ENCODE data around the gene SEMA3E. TPM values are rescaled to one million over a fixed set of nuclear protein-coding genes. Genes with fewer than 3 reads are reported as not detected.

Gene SEMA3E
- total RNA-seq, 2 experiments from 2014 or later: not detected

DNA sequence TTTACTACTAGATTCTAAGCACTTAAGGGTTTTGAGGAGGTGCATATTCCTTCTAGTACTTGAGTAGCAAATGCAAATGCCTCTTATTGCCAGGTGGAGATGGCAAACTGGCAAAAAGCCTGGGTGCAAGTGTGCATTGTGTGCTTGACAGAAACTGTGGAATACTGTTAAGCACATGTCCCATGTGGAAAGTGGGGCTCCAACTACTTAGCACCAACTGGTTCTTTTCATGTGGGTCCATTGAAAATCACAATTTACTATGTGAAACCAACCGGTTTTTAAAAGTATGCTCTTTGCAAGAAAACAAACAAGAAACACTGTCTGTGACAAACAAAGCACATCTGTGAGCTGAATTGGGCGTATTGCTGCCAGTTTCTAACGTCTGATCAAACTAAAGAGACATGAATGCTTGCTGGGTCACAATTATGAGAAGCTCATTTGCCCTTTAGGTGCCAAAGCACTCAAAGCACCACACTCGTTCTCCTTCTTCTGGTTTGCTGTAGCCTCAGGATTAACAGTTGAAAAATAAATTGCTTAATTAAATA lies 197.4 kb downstream of the SEMA3E start:
- H3K27me3 Mint-ChIP-seq: no peaks in the 10 kb centered on the region
- H3K9me3 Mint-ChIP-seq: peaks cover 1% of the 10 kb centered on the region
- no peaks in the 10 kb centered on the region for H3K36me3 Mint-ChIP-seq (ENCODE audit: low read depth)
- ATAC-seq (no peak), DNase-seq (no peak)
- H3K4me3 Mint-ChIP-seq: no peak overlapping the region
- intact Hi-C loops (cut with micrococcal nuclease): no loop called here
- H3K4me1 Mint-ChIP-seq (ENCODE audit: low read depth): no peaks in the 10 kb centered on the region
- ChIA-PET CTCF (no interaction called here), POLR2A (no interaction called here)
- H3K27ac Mint-ChIP-seq: no peak overlapping the region
- TF ChIP-seq, protein P1, sequence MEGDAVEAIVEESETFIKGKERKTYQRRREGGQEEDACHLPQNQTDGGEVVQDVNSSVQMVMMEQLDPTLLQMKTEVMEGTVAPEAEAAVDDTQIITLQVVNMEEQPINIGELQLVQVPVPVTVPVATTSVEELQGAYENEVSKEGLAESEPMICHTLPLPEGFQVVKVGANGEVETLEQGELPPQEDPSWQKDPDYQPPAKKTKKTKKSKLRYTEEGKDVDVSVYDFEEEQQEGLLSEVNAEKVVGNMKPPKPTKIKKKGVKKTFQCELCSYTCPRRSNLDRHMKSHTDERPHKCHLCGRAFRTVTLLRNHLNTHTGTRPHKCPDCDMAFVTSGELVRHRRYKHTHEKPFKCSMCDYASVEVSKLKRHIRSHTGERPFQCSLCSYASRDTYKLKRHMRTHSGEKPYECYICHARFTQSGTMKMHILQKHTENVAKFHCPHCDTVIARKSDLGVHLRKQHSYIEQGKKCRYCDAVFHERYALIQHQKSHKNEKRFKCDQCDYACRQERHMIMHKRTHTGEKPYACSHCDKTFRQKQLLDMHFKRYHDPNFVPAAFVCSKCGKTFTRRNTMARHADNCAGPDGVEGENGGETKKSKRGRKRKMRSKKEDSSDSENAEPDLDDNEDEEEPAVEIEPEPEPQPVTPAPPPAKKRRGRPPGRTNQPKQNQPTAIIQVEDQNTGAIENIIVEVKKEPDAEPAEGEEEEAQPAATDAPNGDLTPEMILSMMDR (IDR thresholded peaks at IDR 0.05): no peak

DNA sequence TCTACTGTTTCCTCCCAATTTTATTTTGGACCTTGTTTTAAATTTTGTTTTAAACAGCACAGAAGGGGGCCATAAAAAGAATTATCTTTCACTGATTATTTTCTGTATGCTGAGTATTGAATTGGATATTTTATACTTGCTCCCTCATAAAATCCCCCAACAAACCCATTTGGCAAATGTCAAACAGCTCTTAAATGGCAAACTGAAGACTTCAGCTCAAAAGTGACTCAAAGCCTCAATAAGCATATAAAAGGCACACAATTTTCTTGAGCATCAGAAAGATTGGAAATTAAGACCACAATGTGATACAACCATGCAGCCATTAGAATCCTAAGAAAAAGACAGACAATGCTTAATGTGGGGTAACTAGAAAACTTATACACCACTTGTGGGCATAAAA lies 199.2 kb downstream of the SEMA3E start:
- Mint-ChIP-seq H3K27ac (no peak overlapping the region), H3K9me3 (peaks cover 1% of the 10 kb centered on the region), H3K27me3 (no peaks in the 10 kb centered on the region), H3K4me3 (no peak overlapping the region), H3K36me3 (ENCODE audit: low read depth) (no peaks in the 10 kb centered on the region), H3K4me1 (ENCODE audit: low read depth) (no peaks in the 10 kb centered on the region)
- TF ChIP-seq, protein P1 (IDR thresholded peaks at IDR 0.05): no peak
- intact Hi-C loops (cut with micrococcal nuclease): no loop called here
- ATAC-seq (no peak), DNase-seq (no peak)
- CTCF ChIA-PET: no interaction called here
- POLR2A ChIA-PET: no interaction called here

- Mint-ChIP-seq H3K4me1 (ENCODE audit: low read depth) (no peaks in the 10 kb centered on the region), H3K9me3 (peaks cover 3% of the 10 kb centered on the region), H3K27me3 (no peaks in the 10 kb centered on the region), H3K36me3 (ENCODE audit: low read depth) (no peaks in the 10 kb centered on the region), H3K4me3 (no peak overlapping the region), H3K27ac (no peak overlapping the region)
- no peak for DNase-seq
- ATAC-seq: no peak
- ChIA-PET POLR2A (no interaction called here), CTCF (no interaction called here)
- TF ChIP-seq, protein P1 (IDR thresholded peaks at IDR 0.05): no peak
- intact Hi-C loops (cut with micrococcal nuclease): no loop called here
Observed at GRCh38 chr7:83447681-83448080, 201.3 kb downstream of the SEMA3E start.

DNA sequence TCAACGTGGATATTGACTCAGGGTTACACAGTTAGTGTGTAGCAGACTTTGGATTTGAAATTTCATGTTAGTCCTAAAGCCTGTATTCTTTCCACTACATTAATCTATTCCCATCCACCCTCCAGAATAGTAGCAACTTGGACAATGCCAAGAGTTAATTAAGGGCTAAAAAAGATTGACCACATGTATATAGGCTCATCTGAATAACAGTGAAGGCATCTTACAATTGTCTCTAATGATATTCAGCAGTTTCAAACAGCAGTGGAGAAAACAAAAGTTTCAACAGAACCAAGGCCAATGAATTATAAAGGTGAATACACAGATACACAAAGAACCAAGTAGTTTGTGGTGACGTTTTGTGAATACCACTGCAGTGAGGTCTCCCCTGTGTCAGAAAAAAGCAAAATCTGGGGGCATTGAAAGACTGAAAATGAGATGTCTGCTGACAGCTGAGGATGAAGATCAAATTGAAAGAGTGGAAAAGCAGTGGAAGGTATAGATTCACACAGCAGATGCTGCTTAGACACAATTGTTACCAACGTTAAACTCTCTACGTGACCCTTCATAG lies 202.8 kb downstream of the SEMA3E start:
- Mint-ChIP-seq H3K36me3 (ENCODE audit: low read depth) (no peaks in the 10 kb centered on the region), H3K27ac (no peak overlapping the region), H3K27me3 (no peaks in the 10 kb centered on the region), H3K9me3 (peaks cover 3% of the 10 kb centered on the region), H3K4me3 (no peak overlapping the region), H3K4me1 (ENCODE audit: low read depth) (no peaks in the 10 kb centered on the region)
- no peak for DNase-seq
- TF ChIP-seq, protein P1 (IDR thresholded peaks at IDR 0.05): no peak
- POLR2A ChIA-PET: no interaction called here
- no peak for ATAC-seq
- CTCF ChIA-PET: no interaction called here
- intact Hi-C loops (cut with micrococcal nuclease): no loop called here

DNA sequence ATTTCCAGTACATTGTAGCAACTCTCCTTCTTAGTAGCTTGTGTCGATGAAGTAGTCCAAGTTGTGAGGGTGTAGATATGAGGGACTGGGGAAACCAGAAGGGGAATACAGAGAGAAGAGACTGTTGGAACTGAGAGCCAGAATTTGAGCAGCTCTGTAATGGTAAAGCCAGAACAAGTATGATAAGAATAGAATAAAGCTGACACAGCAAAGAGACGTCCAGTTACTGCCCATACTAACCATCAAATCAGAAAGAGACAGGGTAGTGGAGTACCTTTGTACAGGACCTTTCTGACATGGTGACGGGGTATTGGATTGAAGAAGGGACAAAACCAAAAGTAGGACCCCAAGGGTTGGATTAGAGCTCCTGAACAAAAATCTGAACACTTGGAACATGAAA lies 206.0 kb downstream of the SEMA3E start:
- Mint-ChIP-seq H3K9me3 (peaks cover 5% of the 10 kb centered on the region), H3K27me3 (no peaks in the 10 kb centered on the region), H3K27ac (no peak overlapping the region), H3K4me3 (no peak overlapping the region), H3K36me3 (ENCODE audit: low read depth) (no peaks in the 10 kb centered on the region), H3K4me1 (ENCODE audit: low read depth) (no peaks in the 10 kb centered on the region)
- no peak for ATAC-seq
- DNase-seq: no peak
- TF ChIP-seq, protein P1 (IDR thresholded peaks at IDR 0.05): no peak
- intact Hi-C loops (cut with micrococcal nuclease): no loop called here
- ChIA-PET POLR2A (no interaction called here), CTCF (no interaction called here)

All from activated CD8-positive, alpha-beta T cell treated with anti-CD3 and anti-CD28 coated beads for 36 hours (primary cell).